Measurements from ENCODE around the gene RBP2. TPM values are rescaled to one million over a fixed set of nuclear protein-coding genes. Genes with fewer than 3 reads are reported as not detected.
A peak's percentile ranks its signal among the peaks of the same experiment; 100 is the strongest.

RBP2 gene
- total RNA-seq, 4 donors from 2014 or later, result not detected

DNA sequence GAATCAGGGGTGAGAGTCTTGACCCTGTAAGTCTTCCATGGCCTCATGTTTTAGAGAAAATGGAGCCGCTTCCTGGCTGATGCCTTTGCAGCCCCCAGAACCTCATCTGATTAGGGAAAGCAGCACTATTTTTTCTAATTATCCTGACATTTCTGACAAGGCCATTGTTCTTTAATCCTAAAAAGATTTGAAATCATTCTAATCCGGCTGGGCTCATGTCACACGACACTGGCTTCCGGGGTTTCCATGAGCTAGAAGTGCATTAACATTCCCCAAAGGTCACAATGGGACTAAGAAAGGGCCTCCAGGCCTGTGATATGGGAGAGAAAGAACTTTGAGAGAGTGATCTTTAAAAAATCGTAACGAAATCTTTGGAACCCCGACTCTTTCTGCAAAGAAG lies 33.1 kb downstream of the RBP2 start:
- intact Hi-C loops (cut with DNase I; ENCODE audit: low total_unique reads), result no loop called here
- DNase-seq (ENCODE audit: low spot score in 2 of 2), result no peak
- TF ChIP-seq, protein P1, sequence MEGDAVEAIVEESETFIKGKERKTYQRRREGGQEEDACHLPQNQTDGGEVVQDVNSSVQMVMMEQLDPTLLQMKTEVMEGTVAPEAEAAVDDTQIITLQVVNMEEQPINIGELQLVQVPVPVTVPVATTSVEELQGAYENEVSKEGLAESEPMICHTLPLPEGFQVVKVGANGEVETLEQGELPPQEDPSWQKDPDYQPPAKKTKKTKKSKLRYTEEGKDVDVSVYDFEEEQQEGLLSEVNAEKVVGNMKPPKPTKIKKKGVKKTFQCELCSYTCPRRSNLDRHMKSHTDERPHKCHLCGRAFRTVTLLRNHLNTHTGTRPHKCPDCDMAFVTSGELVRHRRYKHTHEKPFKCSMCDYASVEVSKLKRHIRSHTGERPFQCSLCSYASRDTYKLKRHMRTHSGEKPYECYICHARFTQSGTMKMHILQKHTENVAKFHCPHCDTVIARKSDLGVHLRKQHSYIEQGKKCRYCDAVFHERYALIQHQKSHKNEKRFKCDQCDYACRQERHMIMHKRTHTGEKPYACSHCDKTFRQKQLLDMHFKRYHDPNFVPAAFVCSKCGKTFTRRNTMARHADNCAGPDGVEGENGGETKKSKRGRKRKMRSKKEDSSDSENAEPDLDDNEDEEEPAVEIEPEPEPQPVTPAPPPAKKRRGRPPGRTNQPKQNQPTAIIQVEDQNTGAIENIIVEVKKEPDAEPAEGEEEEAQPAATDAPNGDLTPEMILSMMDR (IDR thresholded peaks at IDR 0.05), result no peak
- TF ChIP-seq POLR2A (IDR thresholded peaks at IDR 0.05), result no peak
- 94 to 95% methylated on average over 7 of the region's 7 CpGs for WGBS, 2 donors
- no peak overlapping the region for H3K4me3 ChIP-seq (ENCODE audit: low read depth, poor library complexity, severe bottlenecking)

DNA sequence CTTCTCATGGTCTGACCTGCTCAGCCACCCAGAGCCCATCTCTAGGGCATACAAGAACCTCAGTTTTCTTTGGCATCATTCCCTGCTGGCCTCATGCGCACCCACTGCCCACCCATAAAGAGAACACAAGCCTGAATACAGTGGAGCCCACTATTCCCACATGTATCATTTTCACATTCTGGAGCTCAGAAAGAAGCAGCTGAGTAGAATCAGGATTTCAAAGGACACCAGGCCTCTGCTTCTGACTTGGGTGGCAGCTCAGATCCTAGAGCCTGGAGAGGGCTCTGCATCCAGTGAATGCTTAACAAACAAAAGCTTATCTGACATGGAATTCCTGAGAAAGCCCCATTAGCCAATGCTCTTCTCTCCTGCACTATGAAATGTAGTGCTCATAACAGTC lies 34.7 kb downstream of the RBP2 start:
- 87 to 100% methylated on average over 1 of the region's 1 CpG for WGBS, 2 donors

DNA sequence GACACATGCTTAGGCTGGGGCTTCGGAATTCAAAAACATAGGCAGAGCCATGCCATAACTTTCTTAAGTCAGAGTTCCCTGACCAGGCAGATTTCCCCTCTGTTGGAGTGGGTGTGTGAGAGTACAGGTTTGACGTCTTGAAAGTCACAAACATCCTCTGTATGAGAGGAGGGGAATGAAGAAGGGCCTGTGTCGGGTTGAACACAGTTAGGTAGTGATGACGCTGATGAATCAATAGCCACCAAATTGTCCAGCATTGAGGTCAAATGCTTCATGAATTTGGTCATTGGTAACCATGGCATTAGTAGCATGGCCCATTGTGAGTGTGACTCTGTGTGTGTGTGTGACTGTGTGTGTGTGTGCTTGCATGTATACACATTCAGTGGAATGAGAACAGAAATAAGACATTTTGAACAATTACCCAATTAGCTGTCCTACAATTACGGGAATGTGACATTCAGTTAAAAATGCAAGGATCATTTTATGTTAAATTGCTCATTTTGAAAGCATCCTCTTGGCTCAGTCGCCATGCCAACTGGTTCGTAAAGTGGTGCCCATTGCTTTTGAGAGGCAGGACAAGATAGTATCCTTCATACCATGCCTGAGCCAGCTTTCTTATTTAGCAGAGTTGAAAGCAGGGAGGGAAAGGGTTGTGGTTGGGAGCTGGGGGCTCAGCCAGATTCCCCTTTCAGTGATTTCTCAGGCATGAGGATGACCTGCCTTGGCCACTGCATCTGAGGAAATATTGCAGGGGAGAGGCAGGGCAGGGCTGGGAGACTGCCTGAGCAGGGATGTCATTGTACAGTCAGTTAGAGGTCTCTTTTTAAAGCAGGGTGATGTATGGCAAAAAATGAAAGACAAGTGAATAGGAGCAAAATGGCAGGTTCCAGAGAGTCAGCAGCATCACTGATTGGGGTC lies 35.4 kb downstream of the RBP2 start:
- H3K4me3 ChIP-seq (ENCODE audit: low read depth, poor library complexity, severe bottlenecking), result no peak overlapping the region
- no peak for DNase-seq (ENCODE audit: low spot score in 2 of 2)
- intact Hi-C loops (cut with DNase I; ENCODE audit: low total_unique reads), result no loop called here
- TF ChIP-seq POLR2A (IDR thresholded peaks at IDR 0.05), result no peak
- TF ChIP-seq, protein P1 (IDR thresholded peaks at IDR 0.05), result no peak
- 93 to 95% methylated on average over 7 of the region's 7 CpGs for WGBS, 2 donors

More for the DNA sequence above, 34.7 kb downstream of the RBP2 start:
- no peak for DNase-seq (ENCODE audit: low spot score in 2 of 2)
- intact Hi-C loops (cut with DNase I; ENCODE audit: low total_unique reads), result no loop called here
- H3K4me3 ChIP-seq (ENCODE audit: low read depth, poor library complexity, severe bottlenecking), result no peak overlapping the region
- TF ChIP-seq POLR2A (IDR thresholded peaks at IDR 0.05), result no peak
- TF ChIP-seq, protein P1 (IDR thresholded peaks at IDR 0.05), result no peak

DNA sequence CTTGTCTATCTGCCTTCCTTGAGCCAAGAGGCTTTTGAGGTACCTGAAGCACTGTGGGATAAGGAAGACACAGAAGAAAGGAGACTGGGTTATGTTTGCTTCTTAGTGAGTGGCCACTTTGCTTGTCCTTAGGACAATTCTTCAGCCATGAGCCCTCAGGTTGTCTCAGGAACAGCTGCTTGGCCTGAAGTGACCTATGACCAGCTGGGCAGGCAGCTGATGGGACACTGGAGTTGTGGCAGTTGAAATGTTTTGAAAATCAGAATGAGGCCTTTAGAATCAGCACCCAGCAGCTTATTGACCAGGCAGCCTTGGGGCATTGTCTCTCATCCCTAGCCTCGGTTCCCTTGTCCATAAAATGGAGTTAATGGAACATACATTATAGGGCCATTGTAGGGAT lies 37.0 kb downstream of the RBP2 start:
- TF ChIP-seq POLR2A (IDR thresholded peaks at IDR 0.05), result no peak
- TF ChIP-seq, protein P1 (IDR thresholded peaks at IDR 0.05), result no peak
- intact Hi-C loops (cut with DNase I; ENCODE audit: low total_unique reads), result no loop called here
- WGBS, 2 donors, result 89 to 90% methylated on average over 1 of the region's 1 CpG
- H3K4me3 ChIP-seq (ENCODE audit: low read depth, poor library complexity, severe bottlenecking), result no peak overlapping the region
- DNase-seq (ENCODE audit: low spot score in 2 of 2), result no peak

DNA sequence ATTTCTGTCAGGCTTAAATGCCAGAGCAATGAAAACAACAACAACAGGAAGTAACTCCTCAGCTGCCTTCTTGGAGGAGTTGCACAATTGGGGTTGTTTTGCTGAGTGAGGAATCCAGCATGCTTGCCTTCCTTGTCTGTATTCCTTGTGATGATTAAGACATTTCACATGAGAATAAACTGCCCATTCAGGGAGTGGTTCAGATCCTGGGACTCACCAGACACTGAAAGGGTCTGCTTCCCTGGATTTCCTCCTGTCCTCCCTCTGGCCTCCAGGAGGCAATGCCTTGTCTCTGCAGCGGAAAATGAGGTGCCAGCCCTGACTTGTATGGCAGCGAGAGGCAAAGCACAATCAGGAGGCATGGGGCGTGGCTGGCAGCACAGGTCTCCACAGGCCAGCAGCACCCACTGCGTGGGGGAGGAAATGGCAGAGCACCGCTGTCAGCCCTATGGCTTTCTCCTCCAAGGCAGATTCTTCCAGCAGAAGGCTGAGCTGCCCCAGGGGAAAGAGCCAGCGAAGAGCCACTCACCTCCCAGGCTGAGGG lies 41.5 kb downstream of the RBP2 start:
- WGBS, 2 donors, result 43 to 60% methylated on average over 5 of the region's 6 CpGs
- peak in 1 of 2 donors; percentile 54 for DNase-seq (ENCODE audit: low spot score in 2 of 2)
- no peak overlapping the region for H3K4me3 ChIP-seq (ENCODE audit: low read depth, poor library complexity, severe bottlenecking)
- intact Hi-C loops (cut with DNase I; ENCODE audit: low total_unique reads), result loop anchor here (5.0 kb wide), 1 partner anchor 127 kb away; no protein-coding TSS in a partner anchor
- TF ChIP-seq POLR2A (IDR thresholded peaks at IDR 0.05), result no peak
- TF ChIP-seq, protein P1 (IDR thresholded peaks at IDR 0.05), result no peak

All from lower leg skin (tissue), 4 donors.